Measurements from ENCODE around the gene PPIH.

DNA sequence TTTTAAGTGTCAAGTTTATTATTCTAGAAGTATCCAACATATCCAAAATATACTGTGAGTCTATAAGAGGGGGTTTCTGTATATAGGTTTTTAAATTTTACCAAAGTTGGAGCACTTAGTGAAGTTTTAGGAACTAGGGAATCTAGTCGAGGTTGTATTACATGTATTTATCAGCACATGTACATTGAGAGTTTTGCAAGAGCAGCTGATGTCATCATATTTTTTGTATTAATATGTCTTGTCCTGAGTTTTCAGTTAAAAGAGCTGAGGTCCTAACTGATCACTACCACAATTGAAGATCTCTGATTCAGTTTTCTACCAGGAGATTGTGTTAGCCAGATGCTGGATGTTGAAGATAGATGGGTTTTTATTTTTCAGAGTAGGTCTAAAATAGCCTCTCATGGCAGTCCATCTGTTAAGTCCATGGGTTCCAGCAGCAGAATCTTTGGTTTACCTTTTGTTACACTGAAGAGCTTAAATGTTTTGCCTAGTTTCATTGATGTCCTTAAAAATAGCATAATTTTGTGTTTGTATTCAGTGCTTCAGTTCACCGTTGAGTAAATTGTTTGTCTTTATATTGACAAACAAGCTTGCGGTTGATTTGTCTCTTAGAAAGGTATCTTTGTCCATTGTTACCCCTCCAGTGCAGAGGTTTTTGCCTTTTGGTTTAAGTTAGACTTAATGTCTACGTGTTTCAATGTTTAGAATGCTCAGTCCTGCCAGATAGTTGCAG lies 40.0 kb downstream of the PPIH start:
- no peak for TF ChIP-seq CTCF (IDR thresholded peaks at IDR 0.05; ENCODE audit: insufficient read depth, low read length)
- TF ChIP-seq, protein P1, sequence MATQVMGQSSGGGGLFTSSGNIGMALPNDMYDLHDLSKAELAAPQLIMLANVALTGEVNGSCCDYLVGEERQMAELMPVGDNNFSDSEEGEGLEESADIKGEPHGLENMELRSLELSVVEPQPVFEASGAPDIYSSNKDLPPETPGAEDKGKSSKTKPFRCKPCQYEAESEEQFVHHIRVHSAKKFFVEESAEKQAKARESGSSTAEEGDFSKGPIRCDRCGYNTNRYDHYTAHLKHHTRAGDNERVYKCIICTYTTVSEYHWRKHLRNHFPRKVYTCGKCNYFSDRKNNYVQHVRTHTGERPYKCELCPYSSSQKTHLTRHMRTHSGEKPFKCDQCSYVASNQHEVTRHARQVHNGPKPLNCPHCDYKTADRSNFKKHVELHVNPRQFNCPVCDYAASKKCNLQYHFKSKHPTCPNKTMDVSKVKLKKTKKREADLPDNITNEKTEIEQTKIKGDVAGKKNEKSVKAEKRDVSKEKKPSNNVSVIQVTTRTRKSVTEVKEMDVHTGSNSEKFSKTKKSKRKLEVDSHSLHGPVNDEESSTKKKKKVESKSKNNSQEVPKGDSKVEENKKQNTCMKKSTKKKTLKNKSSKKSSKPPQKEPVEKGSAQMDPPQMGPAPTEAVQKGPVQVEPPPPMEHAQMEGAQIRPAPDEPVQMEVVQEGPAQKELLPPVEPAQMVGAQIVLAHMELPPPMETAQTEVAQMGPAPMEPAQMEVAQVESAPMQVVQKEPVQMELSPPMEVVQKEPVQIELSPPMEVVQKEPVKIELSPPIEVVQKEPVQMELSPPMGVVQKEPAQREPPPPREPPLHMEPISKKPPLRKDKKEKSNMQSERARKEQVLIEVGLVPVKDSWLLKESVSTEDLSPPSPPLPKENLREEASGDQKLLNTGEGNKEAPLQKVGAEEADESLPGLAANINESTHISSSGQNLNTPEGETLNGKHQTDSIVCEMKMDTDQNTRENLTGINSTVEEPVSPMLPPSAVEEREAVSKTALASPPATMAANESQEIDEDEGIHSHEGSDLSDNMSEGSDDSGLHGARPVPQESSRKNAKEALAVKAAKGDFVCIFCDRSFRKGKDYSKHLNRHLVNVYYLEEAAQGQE (IDR thresholded peaks at IDR 0.05; ENCODE audit: insufficient replicate concordance, low read depth), result no peak
- TF ChIP-seq POLR2AphosphoS5 (IDR thresholded peaks at IDR 0.05; ENCODE audit: low read depth), result no peak

All from HL-60 (cell line).